ENCODE data around the gene TNXB. TPM values are rescaled to one million over a fixed set of nuclear protein-coding genes. Genes with fewer than 3 reads are reported as not detected.
"Not testable (repeated sequence)": the region's sequence is repeated elsewhere in the genome, so short reads cannot be mapped to it uniquely, and the experiment has no call there.

TNXB gene
- total RNA-seq, 1 donor from 2014 or later: 4.4 TPM

GRCh38 chr6:32040299-32041049, 68.7 kb downstream of the TNXB start:
- H3K27ac Mint-ChIP-seq; H3K4me3 Mint-ChIP-seq; H3K4me1 Mint-ChIP-seq (ENCODE audit: low read depth); H3K36me3 Mint-ChIP-seq (ENCODE audit: low read depth); DNase-seq (ENCODE audit: low spot score); H3K27me3 Mint-ChIP-seq (ENCODE audit: insufficient read depth); intact Hi-C loops (cut with micrococcal nuclease); H3K9me3 Mint-ChIP-seq: not testable (repeated sequence)

GRCh38 chr6:32039321-32040274, 69.5 kb downstream of the TNXB start:
- H3K9me3 Mint-ChIP-seq; H3K36me3 Mint-ChIP-seq (ENCODE audit: low read depth); H3K27me3 Mint-ChIP-seq (ENCODE audit: insufficient read depth); H3K4me1 Mint-ChIP-seq (ENCODE audit: low read depth); DNase-seq (ENCODE audit: low spot score); H3K27ac Mint-ChIP-seq; intact Hi-C loops (cut with micrococcal nuclease); H3K4me3 Mint-ChIP-seq: not testable (repeated sequence)

- intact Hi-C loops (cut with micrococcal nuclease); H3K4me1 Mint-ChIP-seq (ENCODE audit: low read depth); H3K9me3 Mint-ChIP-seq; H3K36me3 Mint-ChIP-seq (ENCODE audit: low read depth); DNase-seq (ENCODE audit: low spot score); H3K27ac Mint-ChIP-seq; H3K27me3 Mint-ChIP-seq (ENCODE audit: insufficient read depth); H3K4me3 Mint-ChIP-seq: not testable (repeated sequence)
Measured at GRCh38 chr6:32038878-32039277, 70.3 kb downstream of the TNXB start.

GRCh38 chr6:32037598-32038524, 71.3 kb downstream of the TNXB start, which contains the start of gene CYP21A2:
Gene CYP21A2, plus strand, starts transcription at chr6:32038415. Its CDS starts 8 bp downstream, at chr6:32038423.
- H3K36me3 Mint-ChIP-seq (ENCODE audit: low read depth); H3K9me3 Mint-ChIP-seq; DNase-seq (ENCODE audit: low spot score); H3K4me1 Mint-ChIP-seq (ENCODE audit: low read depth); H3K4me3 Mint-ChIP-seq; H3K27me3 Mint-ChIP-seq (ENCODE audit: insufficient read depth); intact Hi-C loops (cut with micrococcal nuclease); H3K27ac Mint-ChIP-seq: not testable (repeated sequence)

- DNase-seq (ENCODE audit: low spot score); H3K36me3 Mint-ChIP-seq (ENCODE audit: low read depth); H3K9me3 Mint-ChIP-seq; H3K4me3 Mint-ChIP-seq; intact Hi-C loops (cut with micrococcal nuclease); H3K27ac Mint-ChIP-seq; H3K4me1 Mint-ChIP-seq (ENCODE audit: low read depth); H3K27me3 Mint-ChIP-seq (ENCODE audit: insufficient read depth): not testable (repeated sequence)
Measured at GRCh38 chr6:32037136-32037535, 72.0 kb downstream of the TNXB start.

- H3K27ac Mint-ChIP-seq; H3K4me3 Mint-ChIP-seq; intact Hi-C loops (cut with micrococcal nuclease): not testable (repeated sequence)
Measured at GRCh38 chr6:32035283-32036013, 73.7 kb downstream of the TNXB start.

GRCh38 chr6:32029553-32029952, 79.6 kb downstream of the TNXB start:
- DNase-seq (ENCODE audit: low spot score); H3K9me3 Mint-ChIP-seq; H3K4me1 Mint-ChIP-seq (ENCODE audit: low read depth); H3K36me3 Mint-ChIP-seq (ENCODE audit: low read depth); H3K27ac Mint-ChIP-seq; H3K4me3 Mint-ChIP-seq; intact Hi-C loops (cut with micrococcal nuclease); H3K27me3 Mint-ChIP-seq (ENCODE audit: insufficient read depth): not testable (repeated sequence)

More at GRCh38 chr6:32035283-32036013, 73.7 kb downstream of the TNXB start:
- not testable (repeated sequence) for H3K27me3 Mint-ChIP-seq (ENCODE audit: insufficient read depth); H3K36me3 Mint-ChIP-seq (ENCODE audit: low read depth); H3K9me3 Mint-ChIP-seq; DNase-seq (ENCODE audit: low spot score); H3K4me1 Mint-ChIP-seq (ENCODE audit: low read depth)

- H3K27ac Mint-ChIP-seq; intact Hi-C loops (cut with micrococcal nuclease): not testable (repeated sequence)
Measured at GRCh38 chr6:32028631-32029030, 80.5 kb downstream of the TNXB start.

GRCh38 chr6:32022100-32022499, 87.0 kb downstream of the TNXB start:
- intact Hi-C loops (cut with micrococcal nuclease); H3K9me3 Mint-ChIP-seq; DNase-seq (ENCODE audit: low spot score); H3K4me3 Mint-ChIP-seq; H3K27me3 Mint-ChIP-seq (ENCODE audit: insufficient read depth); H3K27ac Mint-ChIP-seq; H3K36me3 Mint-ChIP-seq (ENCODE audit: low read depth); H3K4me1 Mint-ChIP-seq (ENCODE audit: low read depth): not testable (repeated sequence)

More at GRCh38 chr6:32028631-32029030, 80.5 kb downstream of the TNXB start:
- H3K4me3 Mint-ChIP-seq; H3K4me1 Mint-ChIP-seq (ENCODE audit: low read depth); H3K9me3 Mint-ChIP-seq; DNase-seq (ENCODE audit: low spot score); H3K36me3 Mint-ChIP-seq (ENCODE audit: low read depth); H3K27me3 Mint-ChIP-seq (ENCODE audit: insufficient read depth): not testable (repeated sequence)

- DNase-seq (ENCODE audit: low spot score); H3K27ac Mint-ChIP-seq; H3K36me3 Mint-ChIP-seq (ENCODE audit: low read depth); intact Hi-C loops (cut with micrococcal nuclease); H3K9me3 Mint-ChIP-seq; H3K4me3 Mint-ChIP-seq; H3K27me3 Mint-ChIP-seq (ENCODE audit: insufficient read depth); H3K4me1 Mint-ChIP-seq (ENCODE audit: low read depth): not testable (repeated sequence)
Measured at GRCh38 chr6:32014547-32014946, 94.6 kb downstream of the TNXB start, which contains the start of gene C4B. Gene C4B, plus strand, starts transcription at chr6:32014795. Its CDS starts 51 bp downstream, at chr6:32014846.

- intact Hi-C loops (cut with micrococcal nuclease); H3K36me3 Mint-ChIP-seq (ENCODE audit: low read depth); H3K9me3 Mint-ChIP-seq; H3K27me3 Mint-ChIP-seq (ENCODE audit: insufficient read depth); DNase-seq (ENCODE audit: low spot score); H3K4me1 Mint-ChIP-seq (ENCODE audit: low read depth); H3K27ac Mint-ChIP-seq; H3K4me3 Mint-ChIP-seq: not testable (repeated sequence)
Measured at GRCh38 chr6:32013738-32014137, 95.4 kb downstream of the TNXB start.
